NCI-H2196 (cell line): ENCODE measurements around the gene EEPD1.
"Not testable (repeated sequence)": the region's sequence is repeated elsewhere in the genome, so short reads cannot be mapped to it uniquely, and the experiment has no call there.

Experiments used
- DNase-seq: peaks from one replicate; lab custom pipeline; 2025; ENCODE audit not compliant: unreplicated experiment; lab: John Stamatoyannopoulos, UW

The EEPD1 gene

GRCh38 chr7:36152756-36153570, at the start of gene EEPD1:
TSS of gene EEPD1 (plus strand) at chr7:36153254. CDS start at chr7:36154325, 1,071 bp downstream.
- DNase-seq: peak; percentile 98

- DNase-seq: no peak
Observed at GRCh38 chr7:36103837-36104561, 49.1 kb upstream of the EEPD1 start.

GRCh38 chr7:36106972-36107908, 45.8 kb upstream of the EEPD1 start:
- not testable (repeated sequence) for DNase-seq

GRCh38 chr7:36107926-36108631, 45.0 kb upstream of the EEPD1 start:
- no peak for DNase-seq

GRCh38 chr7:36109013-36109627, 43.9 kb upstream of the EEPD1 start:
- no peak for DNase-seq

- no peak for DNase-seq
Observed at GRCh38 chr7:36110584-36110983, 42.5 kb upstream of the EEPD1 start.

GRCh38 chr7:36112969-36113368, 40.1 kb upstream of the EEPD1 start:
- no peak for DNase-seq

- DNase-seq: no peak
Observed at GRCh38 chr7:36114355-36114754, 38.7 kb upstream of the EEPD1 start.

- DNase-seq: no peak
Observed at GRCh38 chr7:36115448-36116321, 37.4 kb upstream of the EEPD1 start.

GRCh38 chr7:36116347-36117202, 36.5 kb upstream of the EEPD1 start:
- no peak for DNase-seq

GRCh38 chr7:36117203-36117840, 35.7 kb upstream of the EEPD1 start:
- no peak for DNase-seq

GRCh38 chr7:36118344-36118743, 34.7 kb upstream of the EEPD1 start:
- no peak for DNase-seq

- peak; percentile 16 for DNase-seq
Observed at GRCh38 chr7:36119005-36119706, 33.9 kb upstream of the EEPD1 start.

GRCh38 chr7:36119983-36120646, 32.9 kb upstream of the EEPD1 start:
- not testable (repeated sequence) for DNase-seq

- not testable (repeated sequence) for DNase-seq
Observed at GRCh38 chr7:36125630-36126029, 27.4 kb upstream of the EEPD1 start.

GRCh38 chr7:36127075-36127740, 25.8 kb upstream of the EEPD1 start:
- no peak for DNase-seq
